IPS-20b (cell line): ENCODE measurements around the gene ACAP3.

Experiments
- H3K27ac ChIP-seq: one replicate; pipeline ENCODE4 v1.5.1; 2013; ENCODE audit warnings: low read length
- H3K27me3 ChIP-seq: 2 replicates; pipeline ENCODE4 v1.6.1; 2013; ENCODE audit warnings: mild to moderate bottlenecking, low read length, inconsistent platforms; ENCODE audit not compliant: insufficient read depth
- H3K36me3 ChIP-seq: 2 replicates; pipeline ENCODE4 v1.6.1; 2013; ENCODE audit warnings: low read depth, mild to moderate bottlenecking, inconsistent platforms, low read length, moderate library complexity; ENCODE audit not compliant: insufficient read depth
- H3K4me1 ChIP-seq: 2 replicates; pipeline ENCODE4 v1.6.1; 2013; ENCODE audit warnings: mild to moderate bottlenecking, control low read depth, inconsistent platforms, low read length, moderate library complexity; ENCODE audit not compliant: insufficient read depth
- H3K4me3 ChIP-seq: 2 replicates; pipeline ENCODE4 v1.5.1; 2013; ENCODE audit warnings: mild to moderate bottlenecking, low read length, inconsistent platforms
- H3K9ac ChIP-seq: 2 replicates; pipeline ENCODE4 v1.6.1; 2013; ENCODE audit warnings: low read depth, mild to moderate bottlenecking, inconsistent platforms, low read length, moderate library complexity
- H3K9me3 ChIP-seq: 2 replicates; pipeline ENCODE4 v1.6.1; 2013; ENCODE audit warnings: mild to moderate bottlenecking, low read depth, low read length, inconsistent platforms; ENCODE audit not compliant: insufficient read depth

The ACAP3 gene

DNA sequence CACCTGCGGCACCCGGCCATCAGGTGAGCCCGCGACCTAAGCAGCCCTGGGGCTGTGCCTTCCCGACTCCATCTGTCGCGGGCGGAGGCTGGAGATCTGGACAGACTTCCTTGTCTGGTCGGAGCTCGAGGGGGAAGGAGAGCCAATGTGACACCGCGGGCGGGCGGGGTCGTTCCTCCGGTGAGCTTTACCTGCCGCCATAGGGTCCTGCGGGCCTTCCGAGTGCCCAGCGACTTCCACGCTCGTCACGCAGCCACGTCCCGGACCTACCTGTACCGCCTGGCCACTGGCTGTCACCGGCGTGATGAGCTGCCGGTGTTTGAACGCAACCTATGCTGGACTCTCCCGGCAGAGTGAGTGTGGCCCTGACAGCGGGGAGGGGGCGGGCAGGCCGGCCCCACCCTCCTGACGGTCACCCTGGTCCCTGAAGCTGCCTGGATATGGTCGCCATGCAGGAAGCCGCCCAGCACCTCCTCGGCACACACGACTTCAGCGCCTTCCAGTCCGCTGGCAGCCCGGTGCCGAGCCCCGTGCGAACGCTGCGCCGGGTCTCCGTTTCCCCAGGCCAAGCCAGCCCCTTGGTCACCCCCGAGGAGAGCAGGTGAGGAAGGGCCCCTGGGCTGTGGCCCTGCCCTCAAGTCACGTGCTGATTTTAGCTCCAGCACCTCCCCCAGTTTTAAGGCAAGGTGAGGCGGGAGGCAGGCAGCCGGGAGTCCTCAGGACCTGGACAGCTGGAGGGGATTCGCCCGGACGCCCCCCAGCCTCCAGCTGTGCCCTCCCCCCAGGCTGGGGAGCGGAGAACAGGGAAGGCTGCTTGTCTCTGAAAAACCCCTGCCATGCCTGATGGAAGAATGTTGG is 1.8 kb upstream of the ACAP3 start:
- H3K4me1 ChIP-seq: peaks cover 13% of the 10 kb centered on the region
- H3K27me3 ChIP-seq: peaks cover 8% of the 10 kb centered on the region; the same call in 1 of the 2 replicates
- H3K36me3 ChIP-seq: peaks cover 40% of the 10 kb centered on the region
- H3K4me3 ChIP-seq: peak overlapping the region; percentile 69
- no peak overlapping the region for H3K27ac ChIP-seq
- H3K9me3 ChIP-seq: no peaks in the 10 kb centered on the region
- peak overlapping the region; percentile 63; the same call in 1 of the 2 replicates for H3K9ac ChIP-seq

DNA sequence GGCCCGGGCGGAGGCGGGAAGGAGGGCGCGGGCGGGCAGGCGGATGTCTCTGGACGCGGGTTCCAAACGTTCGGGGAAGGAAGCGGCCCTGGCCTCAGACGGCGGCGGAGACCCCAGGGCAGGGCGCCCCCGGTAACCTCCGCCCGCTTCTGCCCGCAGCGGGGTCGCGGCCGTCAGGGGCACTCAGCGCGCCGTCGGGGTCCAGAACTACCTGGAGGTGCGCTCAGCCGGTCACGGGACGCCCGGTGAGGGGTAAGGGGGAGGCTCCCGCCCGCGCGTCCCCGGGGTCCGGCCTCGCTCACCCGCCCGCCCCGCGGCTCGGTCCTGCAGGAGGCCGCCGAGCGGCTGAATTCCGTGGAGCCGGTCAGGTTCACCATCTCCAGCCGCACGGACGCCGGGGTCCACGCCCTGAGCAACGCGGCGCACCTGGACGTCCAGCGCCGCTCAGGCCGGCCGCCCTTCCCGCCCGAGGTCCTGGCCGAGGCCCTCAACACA is 1.1 kb upstream of the ACAP3 start:
- Histone ChIP-seq H3K4me1 (peaks cover 15% of the 10 kb centered on the region), H3K27ac (no peak overlapping the region), H3K36me3 (peaks cover 33% of the 10 kb centered on the region), H3K9ac (peak overlapping the region; percentile 63; the same call in 1 of the 2 replicates), H3K4me3 (peak overlapping the region; percentile 69; the same call in 1 of the 2 replicates), H3K27me3 (peaks cover 8% of the 10 kb centered on the region; the same call in 1 of the 2 replicates), H3K9me3 (no peaks in the 10 kb centered on the region)

GRCh38 chr1:1307261-1307922 is 338 bp downstream of the ACAP3 start:
- H3K4me1 ChIP-seq: peaks cover 15% of the 10 kb centered on the region
- peaks cover 8% of the 10 kb centered on the region; the same call in 1 of the 2 replicates for H3K27me3 ChIP-seq
- H3K4me3 ChIP-seq: peak overlapping the region; percentile 75
- peak overlapping the region; percentile 71 for H3K9ac ChIP-seq
- H3K27ac ChIP-seq: no peak overlapping the region
- no peaks in the 10 kb centered on the region for H3K9me3 ChIP-seq
- H3K36me3 ChIP-seq: peaks cover 20% of the 10 kb centered on the region

GRCh38 chr1:1306661-1307260 is 969 bp downstream of the ACAP3 start:
- Histone ChIP-seq H3K4me3 (peak overlapping the region; percentile 75), H3K9ac (peak overlapping the region; percentile 71; the same call in 1 of the 2 replicates), H3K9me3 (no peaks in the 10 kb centered on the region), H3K27ac (no peak overlapping the region), H3K4me1 (peaks cover 15% of the 10 kb centered on the region), H3K27me3 (peaks cover 8% of the 10 kb centered on the region; the same call in 1 of the 2 replicates), H3K36me3 (peaks cover 19% of the 10 kb centered on the region)

GRCh38 chr1:1306070-1306660 is 1.6 kb downstream of the ACAP3 start:
- peaks cover 15% of the 10 kb centered on the region for H3K4me1 ChIP-seq
- peaks cover 8% of the 10 kb centered on the region; the same call in 1 of the 2 replicates for H3K27me3 ChIP-seq
- no peak overlapping the region for H3K27ac ChIP-seq
- peaks cover 13% of the 10 kb centered on the region for H3K36me3 ChIP-seq
- H3K9me3 ChIP-seq: no peaks in the 10 kb centered on the region
- H3K4me3 ChIP-seq: peak overlapping the region; percentile 75; the same call in 1 of the 2 replicates
- peak overlapping the region; percentile 32; the same call in 1 of the 2 replicates for H3K9ac ChIP-seq

GRCh38 chr1:1305300-1306069 is 2.2 kb downstream of the ACAP3 start:
- Histone ChIP-seq H3K9ac (peak overlapping the region; percentile 40; the same call in 1 of the 2 replicates), H3K27ac (no peak overlapping the region), H3K27me3 (peaks cover 8% of the 10 kb centered on the region; the same call in 1 of the 2 replicates), H3K4me3 (peak overlapping the region; percentile 17; the same call in 1 of the 2 replicates), H3K4me1 (peaks cover 15% of the 10 kb centered on the region), H3K36me3 (peaks cover 6% of the 10 kb centered on the region), H3K9me3 (no peaks in the 10 kb centered on the region)

GRCh38 chr1:1304331-1305299 is 3.1 kb downstream of the ACAP3 start:
- peak overlapping the region; percentile 17; the same call in 1 of the 2 replicates for H3K4me3 ChIP-seq
- no peaks in the 10 kb centered on the region for H3K9me3 ChIP-seq
- H3K4me1 ChIP-seq: peaks cover 11% of the 10 kb centered on the region
- peaks cover 8% of the 10 kb centered on the region; the same call in 1 of the 2 replicates for H3K27me3 ChIP-seq
- H3K36me3 ChIP-seq: no peaks in the 10 kb centered on the region
- H3K9ac ChIP-seq: peak overlapping the region; percentile 40; the same call in 1 of the 2 replicates
- H3K27ac ChIP-seq: no peak overlapping the region

DNA sequence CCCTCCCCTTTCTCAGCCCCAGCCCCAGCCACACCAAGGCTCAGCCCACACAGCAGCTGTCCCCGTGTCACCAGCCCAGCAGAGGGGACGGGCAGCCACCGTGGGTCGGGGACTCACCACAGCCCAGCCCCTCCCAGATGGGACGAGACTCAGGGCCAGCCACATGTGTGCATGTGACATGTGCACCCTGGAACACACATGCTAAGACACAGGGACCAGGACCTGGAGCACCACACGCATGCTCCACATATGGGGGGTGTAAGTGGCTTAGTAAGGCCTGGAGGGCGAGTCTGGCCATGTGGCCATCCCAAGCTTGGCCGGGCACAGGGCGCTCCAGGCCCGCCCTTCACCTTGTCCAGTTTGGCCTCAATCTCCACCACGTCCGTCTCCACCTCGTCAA is 4.0 kb downstream of the ACAP3 start:
- H3K9me3 ChIP-seq: no peaks in the 10 kb centered on the region
- H3K9ac ChIP-seq: no peak overlapping the region
- peaks cover 8% of the 10 kb centered on the region; the same call in 1 of the 2 replicates for H3K27me3 ChIP-seq
- H3K27ac ChIP-seq: no peak overlapping the region
- peaks cover 11% of the 10 kb centered on the region for H3K4me1 ChIP-seq
- H3K36me3 ChIP-seq: no peaks in the 10 kb centered on the region
- H3K4me3 ChIP-seq: no peak overlapping the region

DNA sequence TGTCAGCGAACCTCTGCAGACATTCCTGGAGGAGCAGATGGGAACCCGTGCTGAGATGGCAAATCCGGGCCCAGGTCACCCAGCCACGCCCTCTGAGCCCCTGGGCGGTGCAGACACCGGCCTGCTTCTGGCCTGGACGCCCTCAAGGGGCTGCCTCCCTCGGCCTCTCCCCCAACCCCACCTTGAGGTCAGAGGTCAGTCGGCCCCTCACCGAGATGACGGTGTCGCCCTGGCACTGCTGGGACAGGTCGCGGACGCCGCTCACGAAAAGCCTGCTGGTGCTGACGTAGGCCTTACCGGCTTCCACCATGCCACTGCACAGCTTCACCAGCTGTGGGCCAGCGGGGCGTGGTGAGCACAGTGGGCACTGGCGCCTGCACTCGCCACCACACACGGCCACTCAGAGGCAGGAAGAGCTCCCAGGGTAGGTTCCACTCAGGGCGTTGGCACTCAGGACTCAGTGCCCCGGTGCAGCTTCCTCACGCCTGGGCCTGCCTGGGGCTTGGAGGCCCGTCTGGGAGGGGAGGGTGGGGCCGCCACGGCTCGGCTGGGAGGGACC is 4.7 kb downstream of the ACAP3 start:
- H3K27ac ChIP-seq: no peak overlapping the region
- H3K36me3 ChIP-seq: no peaks in the 10 kb centered on the region
- no peak overlapping the region for H3K4me3 ChIP-seq
- H3K27me3 ChIP-seq: peaks cover 8% of the 10 kb centered on the region; the same call in 1 of the 2 replicates
- no peak overlapping the region for H3K9ac ChIP-seq
- H3K9me3 ChIP-seq: no peaks in the 10 kb centered on the region
- peaks cover 11% of the 10 kb centered on the region for H3K4me1 ChIP-seq
